ENCODE results near the gene TMEM178B.

DNA sequence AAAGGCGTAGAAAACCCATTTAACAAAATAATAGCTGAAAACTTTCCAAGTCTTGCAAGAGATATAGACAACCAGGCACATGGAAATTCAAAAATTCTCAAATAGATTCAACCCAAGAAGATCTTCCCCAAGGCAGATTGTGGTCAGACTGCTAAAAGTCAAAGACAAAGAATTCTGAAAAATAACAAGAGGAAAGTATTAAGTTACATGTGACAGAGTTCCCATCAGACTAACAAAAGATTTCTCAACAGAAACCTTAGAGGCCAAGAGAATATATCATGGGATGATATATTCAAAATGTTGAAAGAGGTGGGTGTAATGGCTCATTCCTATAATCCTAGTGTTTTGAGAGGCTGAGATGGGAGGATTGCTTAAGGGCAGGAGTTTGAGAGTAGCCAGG, 59.8 kb downstream of the TMEM178B start:
- no peak for TF ChIP-seq HDAC6 (IDR thresholded peaks at IDR 0.05; ENCODE audit: low read depth, low read length)
- no peak for TF ChIP-seq ZNF264 (CRISPR knock-in tag; IDR thresholded peaks at IDR 0.05)
- TF ChIP-seq, protein P1, sequence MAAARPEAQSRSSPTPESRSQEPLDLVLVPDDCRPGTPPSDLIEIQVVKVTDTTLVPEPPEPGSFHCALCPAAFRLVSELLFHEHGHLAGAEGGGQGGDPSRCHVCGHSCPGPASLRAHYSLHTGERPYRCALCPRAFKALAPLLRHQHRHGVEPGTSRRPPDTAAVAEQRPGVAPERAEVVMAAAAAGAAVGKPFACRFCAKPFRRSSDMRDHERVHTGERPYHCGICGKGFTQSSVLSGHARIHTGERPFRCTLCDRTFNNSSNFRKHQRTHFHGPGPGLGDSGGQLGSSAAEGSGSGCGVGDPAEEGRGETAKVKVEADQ (CRISPR knock-in tag; IDR thresholded peaks at IDR 0.05; ENCODE audit: borderline replicate concordance) = no peak
- TF ChIP-seq, protein P2, sequence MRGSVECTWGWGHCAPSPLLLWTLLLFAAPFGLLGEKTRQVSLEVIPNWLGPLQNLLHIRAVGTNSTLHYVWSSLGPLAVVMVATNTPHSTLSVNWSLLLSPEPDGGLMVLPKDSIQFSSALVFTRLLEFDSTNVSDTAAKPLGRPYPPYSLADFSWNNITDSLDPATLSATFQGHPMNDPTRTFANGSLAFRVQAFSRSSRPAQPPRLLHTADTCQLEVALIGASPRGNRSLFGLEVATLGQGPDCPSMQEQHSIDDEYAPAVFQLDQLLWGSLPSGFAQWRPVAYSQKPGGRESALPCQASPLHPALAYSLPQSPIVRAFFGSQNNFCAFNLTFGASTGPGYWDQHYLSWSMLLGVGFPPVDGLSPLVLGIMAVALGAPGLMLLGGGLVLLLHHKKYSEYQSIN (CRISPR knock-in tag; IDR thresholded peaks at IDR 0.05; ENCODE audit: borderline replicate concordance) = no peak
- no peak for TF ChIP-seq POLR2AphosphoS5 (IDR thresholded peaks at IDR 0.05; ENCODE audit: low read depth, low read length)
- no peak for TF ChIP-seq TCF7 (IDR thresholded peaks at IDR 0.05; ENCODE audit: low read depth)
- TF ChIP-seq, protein P3, sequence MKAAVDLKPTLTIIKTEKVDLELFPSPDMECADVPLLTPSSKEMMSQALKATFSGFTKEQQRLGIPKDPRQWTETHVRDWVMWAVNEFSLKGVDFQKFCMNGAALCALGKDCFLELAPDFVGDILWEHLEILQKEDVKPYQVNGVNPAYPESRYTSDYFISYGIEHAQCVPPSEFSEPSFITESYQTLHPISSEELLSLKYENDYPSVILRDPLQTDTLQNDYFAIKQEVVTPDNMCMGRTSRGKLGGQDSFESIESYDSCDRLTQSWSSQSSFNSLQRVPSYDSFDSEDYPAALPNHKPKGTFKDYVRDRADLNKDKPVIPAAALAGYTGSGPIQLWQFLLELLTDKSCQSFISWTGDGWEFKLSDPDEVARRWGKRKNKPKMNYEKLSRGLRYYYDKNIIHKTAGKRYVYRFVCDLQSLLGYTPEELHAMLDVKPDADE (CRISPR knock-in tag; IDR thresholded peaks at IDR 0.05) = no peak
- no peak for TF ChIP-seq ZBTB20 (CRISPR knock-in tag; IDR thresholded peaks at IDR 0.05; ENCODE audit: borderline replicate concordance, low read depth)
- TF ChIP-seq NFE2L1 (CRISPR knock-in tag; IDR thresholded peaks at IDR 0.05; ENCODE audit: borderline replicate concordance) = no peak
- TF ChIP-seq MTA3 (CRISPR knock-in tag; IDR thresholded peaks at IDR 0.05) = no peak
- TF ChIP-seq, protein P4, sequence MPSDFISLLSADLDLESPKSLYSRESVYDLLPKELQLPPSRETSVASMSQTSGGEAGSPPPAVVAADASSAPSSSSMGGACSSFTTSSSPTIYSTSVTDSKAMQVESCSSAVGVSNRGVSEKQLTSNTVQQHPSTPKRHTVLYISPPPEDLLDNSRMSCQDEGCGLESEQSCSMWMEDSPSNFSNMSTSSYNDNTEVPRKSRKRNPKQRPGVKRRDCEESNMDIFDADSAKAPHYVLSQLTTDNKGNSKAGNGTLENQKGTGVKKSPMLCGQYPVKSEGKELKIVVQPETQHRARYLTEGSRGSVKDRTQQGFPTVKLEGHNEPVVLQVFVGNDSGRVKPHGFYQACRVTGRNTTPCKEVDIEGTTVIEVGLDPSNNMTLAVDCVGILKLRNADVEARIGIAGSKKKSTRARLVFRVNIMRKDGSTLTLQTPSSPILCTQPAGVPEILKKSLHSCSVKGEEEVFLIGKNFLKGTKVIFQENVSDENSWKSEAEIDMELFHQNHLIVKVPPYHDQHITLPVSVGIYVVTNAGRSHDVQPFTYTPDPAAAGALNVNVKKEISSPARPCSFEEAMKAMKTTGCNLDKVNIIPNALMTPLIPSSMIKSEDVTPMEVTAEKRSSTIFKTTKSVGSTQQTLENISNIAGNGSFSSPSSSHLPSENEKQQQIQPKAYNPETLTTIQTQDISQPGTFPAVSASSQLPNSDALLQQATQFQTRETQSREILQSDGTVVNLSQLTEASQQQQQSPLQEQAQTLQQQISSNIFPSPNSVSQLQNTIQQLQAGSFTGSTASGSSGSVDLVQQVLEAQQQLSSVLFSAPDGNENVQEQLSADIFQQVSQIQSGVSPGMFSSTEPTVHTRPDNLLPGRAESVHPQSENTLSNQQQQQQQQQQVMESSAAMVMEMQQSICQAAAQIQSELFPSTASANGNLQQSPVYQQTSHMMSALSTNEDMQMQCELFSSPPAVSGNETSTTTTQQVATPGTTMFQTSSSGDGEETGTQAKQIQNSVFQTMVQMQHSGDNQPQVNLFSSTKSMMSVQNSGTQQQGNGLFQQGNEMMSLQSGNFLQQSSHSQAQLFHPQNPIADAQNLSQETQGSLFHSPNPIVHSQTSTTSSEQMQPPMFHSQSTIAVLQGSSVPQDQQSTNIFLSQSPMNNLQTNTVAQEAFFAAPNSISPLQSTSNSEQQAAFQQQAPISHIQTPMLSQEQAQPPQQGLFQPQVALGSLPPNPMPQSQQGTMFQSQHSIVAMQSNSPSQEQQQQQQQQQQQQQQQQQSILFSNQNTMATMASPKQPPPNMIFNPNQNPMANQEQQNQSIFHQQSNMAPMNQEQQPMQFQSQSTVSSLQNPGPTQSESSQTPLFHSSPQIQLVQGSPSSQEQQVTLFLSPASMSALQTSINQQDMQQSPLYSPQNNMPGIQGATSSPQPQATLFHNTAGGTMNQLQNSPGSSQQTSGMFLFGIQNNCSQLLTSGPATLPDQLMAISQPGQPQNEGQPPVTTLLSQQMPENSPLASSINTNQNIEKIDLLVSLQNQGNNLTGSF (CRISPR knock-in tag; IDR thresholded peaks at IDR 0.05) = no peak

Measured in HepG2 (cell line).